ENCODE measurements around the gene MMP20. TPM values are rescaled to one million over a fixed set of nuclear protein-coding genes. Genes with fewer than 3 reads are reported as not detected.

The MMP20 gene
- total and polyA plus RNA-seq, 2 experiments from 2014 or later, result not detected

GRCh38 chr11:102603576-102603975 is 21.6 kb downstream of the MMP20 start:
- Histone ChIP-seq H2AFZ (no peak overlapping the region), H3K79me2 (ENCODE audit: insufficient read depth) (no peaks in the 10 kb centered on the region), H4K20me1 (ENCODE audit: insufficient read depth) (no peaks in the 10 kb centered on the region), H3K27ac (no peak overlapping the region), H3K27me3 (replicated peaks; ENCODE audit: insufficient read depth) (no peaks in the 10 kb centered on the region), H3K9me2 (ENCODE audit: insufficient read depth) (no peaks in the 10 kb centered on the region), H3K4me3 (no peak overlapping the region), H3K36me3 (ENCODE audit: low read depth) (no peaks in the 10 kb centered on the region), H3K4me1 (ENCODE audit: insufficient read depth) (peaks cover 22% of the 10 kb centered on the region), H3K9me3 (ENCODE audit: low read depth) (no peaks in the 10 kb centered on the region), H3K9ac (no peak overlapping the region), H3F3A (ENCODE audit: insufficient read depth) (peaks cover 23% of the 10 kb centered on the region), H3K4me2 (ENCODE audit: unreplicated experiment) (no peak overlapping the region)
- TF ChIP-seq EZH2phosphoT487 (IDR thresholded peaks at IDR 0.05; ENCODE audit: insufficient read depth, low read depth), result no peak
- TF ChIP-seq EZH2 (IDR thresholded peaks at IDR 0.05; ENCODE audit: insufficient read depth, poor library complexity, severe bottlenecking), result no peak
- in situ Hi-C loops (cut with MboI), result no loop called here
- 86 to 88% methylated on average over 5 of the region's 5 CpGs for WGBS, 2 experiments (ENCODE audit: low coverage in 1 of 2, low lambda C conversion rate in 2 of 2, missing lambda C conversion rate in 2 of 2)
- no peak for DNase-seq

GRCh38 chr11:102603091-102603490 is 22.0 kb downstream of the MMP20 start:
- peak; percentile 49 for DNase-seq
- Histone ChIP-seq H3K4me1 (ENCODE audit: insufficient read depth) (peaks cover 22% of the 10 kb centered on the region), H3K4me3 (no peak overlapping the region), H3K79me2 (ENCODE audit: insufficient read depth) (no peaks in the 10 kb centered on the region), H3K9me2 (ENCODE audit: insufficient read depth) (no peaks in the 10 kb centered on the region), H2AFZ (no peak overlapping the region), H3K9me3 (ENCODE audit: low read depth) (no peaks in the 10 kb centered on the region), H3K9ac (no peak overlapping the region), H3K27me3 (replicated peaks; ENCODE audit: insufficient read depth) (no peaks in the 10 kb centered on the region), H3K36me3 (ENCODE audit: low read depth) (no peaks in the 10 kb centered on the region), H4K20me1 (ENCODE audit: insufficient read depth) (no peaks in the 10 kb centered on the region), H3F3A (ENCODE audit: insufficient read depth) (peaks cover 28% of the 10 kb centered on the region), H3K4me2 (ENCODE audit: unreplicated experiment) (no peak overlapping the region), H3K27ac (no peak overlapping the region)
- TF ChIP-seq EZH2 (IDR thresholded peaks at IDR 0.05; ENCODE audit: insufficient read depth, poor library complexity, severe bottlenecking) (no peak), EZH2phosphoT487 (IDR thresholded peaks at IDR 0.05; ENCODE audit: insufficient read depth, low read depth) (no peak)
- WGBS, 2 experiments (ENCODE audit: low coverage in 1 of 2, low lambda C conversion rate in 2 of 2, missing lambda C conversion rate in 2 of 2), result 60 to 64% methylated on average over 5 of the region's 5 CpGs
- in situ Hi-C loops (cut with MboI), result no loop called here

- Histone ChIP-seq H3K27ac (no peak overlapping the region), H3K4me3 (no peak overlapping the region), H3F3A (ENCODE audit: insufficient read depth) (peaks cover 29% of the 10 kb centered on the region), H3K9me2 (ENCODE audit: insufficient read depth) (no peaks in the 10 kb centered on the region), H3K4me1 (ENCODE audit: insufficient read depth) (peaks cover 22% of the 10 kb centered on the region), H2AFZ (no peak overlapping the region), H3K4me2 (ENCODE audit: unreplicated experiment) (peak overlapping the region; percentile 78), H3K27me3 (replicated peaks; ENCODE audit: insufficient read depth) (no peaks in the 10 kb centered on the region), H3K79me2 (ENCODE audit: insufficient read depth) (no peaks in the 10 kb centered on the region), H3K36me3 (ENCODE audit: low read depth) (no peaks in the 10 kb centered on the region), H3K9ac (no peak overlapping the region), H3K9me3 (ENCODE audit: low read depth) (no peaks in the 10 kb centered on the region), H4K20me1 (ENCODE audit: insufficient read depth) (no peaks in the 10 kb centered on the region)
- WGBS, 2 experiments (ENCODE audit: low coverage in 1 of 2, low lambda C conversion rate in 2 of 2, missing lambda C conversion rate in 2 of 2), result 94 to 99% methylated on average over 3 of the region's 3 CpGs
- in situ Hi-C loops (cut with MboI), result no loop called here
- peak; percentile 21 for DNase-seq
- no peak for TF ChIP-seq EZH2 (IDR thresholded peaks at IDR 0.05; ENCODE audit: insufficient read depth, poor library complexity, severe bottlenecking)
- no peak for TF ChIP-seq EZH2phosphoT487 (IDR thresholded peaks at IDR 0.05; ENCODE audit: insufficient read depth, low read depth)
Observed at GRCh38 chr11:102600666-102601065, 24.5 kb downstream of the MMP20 start.

DNA sequence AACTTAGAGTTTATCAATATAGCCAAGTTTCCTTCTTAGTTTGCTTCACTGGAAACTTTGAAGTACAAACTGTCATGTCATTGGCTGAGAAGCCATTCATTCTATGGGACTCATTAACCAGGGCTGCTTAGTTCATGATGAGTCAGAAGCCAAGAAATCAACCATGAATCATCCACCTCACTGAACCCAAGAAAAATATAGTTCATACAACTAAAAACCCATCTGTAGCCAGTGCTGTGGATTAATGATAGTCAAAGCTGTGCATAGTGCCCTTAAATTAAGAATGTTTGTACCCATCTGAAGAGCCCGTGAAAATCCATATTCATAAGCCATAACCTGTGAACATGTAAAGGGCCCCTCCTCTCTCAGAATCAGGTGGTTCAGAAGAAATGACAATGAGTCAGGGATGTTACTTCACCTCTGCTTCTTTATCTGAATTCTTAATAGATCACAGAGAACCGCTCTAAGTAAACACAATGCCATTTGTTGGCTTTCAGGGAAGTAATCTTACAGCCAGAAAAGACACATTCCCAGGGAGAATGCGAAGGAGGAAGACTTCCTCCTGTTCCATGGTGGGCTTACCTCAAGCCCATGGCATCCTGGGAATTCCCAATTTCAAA is 25.4 kb downstream of the MMP20 start:
- peak overlapping the region; percentile 7; the same call in 1 of the 2 replicates for H3K4me3 ChIP-seq
- peak overlapping the region; percentile 49 for H3K27ac ChIP-seq

More for the DNA sequence above, 25.4 kb downstream of the MMP20 start:
- H3K9ac ChIP-seq, result no peak overlapping the region
- no peaks in the 10 kb centered on the region for H3K9me2 ChIP-seq (ENCODE audit: insufficient read depth)
- H4K20me1 ChIP-seq (ENCODE audit: insufficient read depth), result no peaks in the 10 kb centered on the region
- no peaks in the 10 kb centered on the region for H3K79me2 ChIP-seq (ENCODE audit: insufficient read depth)
- in situ Hi-C loops (cut with MboI), result no loop called here
- 0 to 1% methylated on average over 3 of the region's 3 CpGs for WGBS, 2 experiments (ENCODE audit: low coverage in 1 of 2, low lambda C conversion rate in 2 of 2, missing lambda C conversion rate in 2 of 2)
- peaks cover 29% of the 10 kb centered on the region for H3F3A ChIP-seq (ENCODE audit: insufficient read depth)
- H2AFZ ChIP-seq, result no peak overlapping the region
- no peaks in the 10 kb centered on the region for H3K9me3 ChIP-seq (ENCODE audit: low read depth)
- no peaks in the 10 kb centered on the region for H3K36me3 ChIP-seq (ENCODE audit: low read depth)
- no peak for TF ChIP-seq EZH2phosphoT487 (IDR thresholded peaks at IDR 0.05; ENCODE audit: insufficient read depth, low read depth)
- no peak for TF ChIP-seq EZH2 (IDR thresholded peaks at IDR 0.05; ENCODE audit: insufficient read depth, poor library complexity, severe bottlenecking)
- no peaks in the 10 kb centered on the region for H3K27me3 ChIP-seq (replicated peaks; ENCODE audit: insufficient read depth)
- DNase-seq, result peak; percentile 95
- peak overlapping the region; percentile 78 for H3K4me2 ChIP-seq (ENCODE audit: unreplicated experiment)
- H3K4me1 ChIP-seq (ENCODE audit: insufficient read depth), result peaks cover 22% of the 10 kb centered on the region
